HG02981 (cell line): ENCODE results near the gene PNP.

ENCODE experiments used
- ATAC-seq: cut with Tn5 transposase; IDR thresholded peaks from one replicate; pipeline ENCODE4 v1.9.1; 2021; ENCODE audit warnings: mild to moderate bottlenecking, moderate library complexity; ENCODE audit not compliant: unreplicated experiment

PNP gene

DNA sequence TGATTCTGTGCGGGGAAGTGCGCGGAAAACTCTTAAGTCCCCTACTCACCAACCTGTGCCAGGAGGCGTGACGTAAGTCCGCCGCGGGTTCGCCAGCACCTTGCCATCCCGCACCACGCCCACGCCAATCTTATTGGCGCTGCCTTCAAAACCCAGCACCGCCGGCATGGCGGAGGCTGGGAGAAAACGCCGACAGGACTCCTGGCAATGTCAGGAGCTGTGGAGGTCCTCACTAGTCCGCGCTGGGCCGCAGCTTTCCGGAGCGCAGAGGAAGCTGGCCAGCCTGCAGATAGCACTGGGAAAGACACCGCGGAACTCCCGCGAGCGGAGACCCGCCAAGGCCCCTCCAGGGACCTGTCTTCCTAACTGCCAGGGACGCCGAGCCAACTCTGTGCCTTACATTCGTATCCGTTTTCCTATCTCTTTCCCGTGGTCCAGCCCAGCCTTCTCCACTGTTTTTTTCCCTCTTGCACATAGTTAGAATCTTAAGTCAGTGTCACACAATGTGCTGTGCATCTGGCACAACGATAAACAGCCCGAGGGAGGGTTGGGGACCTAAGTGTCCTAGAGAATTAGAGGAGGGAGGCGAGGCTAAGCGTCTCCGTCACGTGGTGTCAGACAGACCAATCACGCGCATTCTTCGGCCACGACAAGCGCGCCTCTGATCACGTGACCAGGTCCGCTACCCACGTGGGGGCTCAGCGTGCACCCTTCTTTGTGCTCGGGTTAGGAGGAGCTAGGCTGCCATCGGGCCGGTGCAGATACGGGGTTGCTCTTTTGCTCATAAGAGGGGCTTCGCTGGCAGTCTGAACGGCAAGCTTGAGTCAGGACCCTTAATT, 14.5 kb upstream of the PNP start, which contains the start of the genes APEX1 and OSGEP:
TSS of gene APEX1 (plus strand) at position 711 of the 839 bp plus-strand sequence. CDS start 420 bp downstream, outside the sequence.
TSS of gene OSGEP (minus strand) at position 297 of the 839 bp plus-strand sequence. CDS start at position 168, 129 bp downstream.
- peak; percentile 85 for ATAC-seq

DNA sequence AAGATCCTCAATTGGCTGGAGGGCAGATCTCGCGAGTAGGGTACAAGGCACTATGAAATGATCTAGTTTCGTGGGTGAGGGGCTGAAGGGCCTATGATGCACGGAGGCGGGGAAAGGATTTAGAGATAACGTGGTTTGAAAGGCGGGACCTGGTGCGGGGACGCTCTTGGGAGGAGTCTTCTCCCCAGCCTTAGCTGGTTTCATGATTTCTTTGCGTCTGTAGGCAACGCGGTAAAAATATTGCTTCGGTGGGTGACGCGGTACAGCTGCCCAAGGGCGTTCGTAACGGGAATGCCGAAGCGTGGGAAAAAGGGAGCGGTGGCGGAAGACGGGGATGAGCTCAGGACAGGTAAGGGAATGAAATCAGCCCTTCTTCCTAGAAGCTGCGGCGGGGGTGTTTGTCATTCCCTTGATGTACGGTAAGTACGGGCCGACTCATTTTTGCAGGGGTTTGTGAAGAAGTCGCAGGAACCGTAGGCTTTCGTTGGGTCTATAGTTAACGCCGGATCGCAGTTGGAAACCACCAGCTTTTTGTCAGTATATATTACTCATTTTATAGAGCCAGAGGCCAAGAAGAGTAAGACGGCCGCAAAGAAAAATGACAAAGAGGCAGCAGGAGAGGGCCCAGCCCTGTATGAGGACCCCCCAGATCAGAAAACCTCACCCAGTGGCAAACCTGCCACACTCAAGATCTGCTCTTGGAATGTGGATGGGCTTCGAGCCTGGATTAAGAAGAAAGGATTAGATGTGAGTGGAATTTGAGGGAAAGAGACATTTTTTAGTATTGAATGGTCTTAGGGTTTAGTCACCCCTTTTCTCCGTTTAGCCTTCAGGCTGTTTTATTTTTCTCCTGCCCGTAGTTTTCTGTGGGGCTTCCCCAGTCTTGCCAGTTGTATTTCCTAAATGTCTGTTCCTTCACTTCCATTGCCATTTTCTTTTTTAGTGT, 13.6 kb upstream of the PNP start:
- peak; percentile 45 for ATAC-seq

DNA sequence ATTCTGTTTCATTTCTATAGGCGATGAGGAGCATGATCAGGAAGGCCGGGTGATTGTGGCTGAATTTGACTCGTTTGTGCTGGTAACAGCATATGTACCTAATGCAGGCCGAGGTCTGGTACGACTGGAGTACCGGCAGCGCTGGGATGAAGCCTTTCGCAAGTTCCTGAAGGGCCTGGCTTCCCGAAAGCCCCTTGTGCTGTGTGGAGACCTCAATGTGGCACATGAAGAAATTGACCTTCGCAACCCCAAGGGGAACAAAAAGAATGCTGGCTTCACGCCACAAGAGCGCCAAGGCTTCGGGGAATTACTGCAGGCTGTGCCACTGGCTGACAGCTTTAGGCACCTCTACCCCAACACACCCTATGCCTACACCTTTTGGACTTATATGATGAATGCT, 12.2 kb upstream of the PNP start:
- ATAC-seq, result no peak

DNA sequence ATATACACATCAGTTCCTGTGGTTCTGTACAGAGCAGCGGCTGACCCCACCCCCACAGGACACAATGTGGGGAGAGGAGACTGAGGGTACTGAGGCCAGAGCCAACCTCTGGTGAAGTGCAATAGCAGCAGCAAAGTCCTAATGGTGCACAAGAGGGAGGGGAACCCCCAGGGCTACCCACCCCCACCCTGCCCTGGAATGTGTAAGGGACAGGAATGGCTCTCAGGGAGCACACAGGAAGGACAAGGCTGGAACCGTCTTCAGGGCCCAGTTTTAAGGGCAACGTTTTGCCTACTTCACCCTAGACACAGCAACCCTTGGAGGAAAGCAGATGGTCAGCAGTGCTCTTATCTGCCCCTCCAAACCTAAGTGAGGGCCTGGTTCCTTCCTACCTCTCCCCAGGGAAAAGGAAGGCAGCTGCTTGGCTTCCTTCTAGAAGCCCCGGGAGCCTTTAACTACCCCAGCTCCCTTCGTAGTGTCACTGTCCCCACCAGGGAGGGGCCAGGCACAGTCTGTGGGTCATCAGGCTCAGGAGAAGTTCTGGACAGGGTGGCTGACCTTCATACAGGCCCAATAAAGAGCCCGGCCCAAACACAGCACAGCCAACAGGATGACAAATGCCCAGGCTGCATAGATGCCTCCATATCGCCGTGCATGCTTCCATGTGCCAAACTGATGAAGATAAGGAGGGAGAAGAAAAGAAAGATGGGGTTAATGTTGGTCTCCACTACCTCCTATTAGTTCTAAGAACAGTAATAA, 11.0 kb upstream of the PNP start:
- ATAC-seq, result no peak

DNA sequence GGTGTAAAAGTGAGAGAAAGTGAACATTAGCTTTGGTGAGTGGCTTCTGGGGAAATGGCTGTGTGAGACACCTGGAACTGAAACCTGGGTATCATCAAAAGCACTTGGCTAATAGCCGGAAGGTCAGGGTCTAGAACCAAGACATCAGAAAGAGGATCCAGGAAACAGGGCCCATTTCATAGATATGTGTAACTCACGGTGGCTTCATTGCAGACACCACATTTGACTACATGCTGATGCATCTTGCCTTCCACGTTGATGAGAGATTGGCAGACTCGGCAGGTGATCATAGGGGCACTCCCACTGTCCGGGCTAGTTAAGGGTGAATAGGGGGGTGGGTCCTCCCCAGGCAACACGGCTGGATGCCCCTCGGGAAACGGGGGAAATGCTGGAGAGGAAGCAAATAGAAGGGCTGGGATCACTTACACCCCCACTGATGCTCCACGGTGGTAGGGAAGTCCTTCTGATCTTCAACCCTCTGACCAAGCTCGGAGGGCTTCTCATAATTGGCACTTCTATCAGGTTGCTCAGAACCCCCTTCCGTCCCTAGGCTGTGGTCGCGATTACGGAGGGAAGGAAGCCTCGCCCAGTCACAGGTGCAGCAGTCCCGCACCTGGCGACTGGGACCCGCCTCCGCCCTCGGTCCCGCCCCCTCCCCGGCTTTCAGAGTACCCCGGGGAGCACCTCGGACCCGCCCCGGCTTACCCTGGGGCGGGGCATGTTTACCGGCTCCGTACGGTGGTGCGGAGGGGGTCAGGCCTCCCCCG, 8.6 kb upstream of the PNP start:
- ATAC-seq, result peak; percentile 15

DNA sequence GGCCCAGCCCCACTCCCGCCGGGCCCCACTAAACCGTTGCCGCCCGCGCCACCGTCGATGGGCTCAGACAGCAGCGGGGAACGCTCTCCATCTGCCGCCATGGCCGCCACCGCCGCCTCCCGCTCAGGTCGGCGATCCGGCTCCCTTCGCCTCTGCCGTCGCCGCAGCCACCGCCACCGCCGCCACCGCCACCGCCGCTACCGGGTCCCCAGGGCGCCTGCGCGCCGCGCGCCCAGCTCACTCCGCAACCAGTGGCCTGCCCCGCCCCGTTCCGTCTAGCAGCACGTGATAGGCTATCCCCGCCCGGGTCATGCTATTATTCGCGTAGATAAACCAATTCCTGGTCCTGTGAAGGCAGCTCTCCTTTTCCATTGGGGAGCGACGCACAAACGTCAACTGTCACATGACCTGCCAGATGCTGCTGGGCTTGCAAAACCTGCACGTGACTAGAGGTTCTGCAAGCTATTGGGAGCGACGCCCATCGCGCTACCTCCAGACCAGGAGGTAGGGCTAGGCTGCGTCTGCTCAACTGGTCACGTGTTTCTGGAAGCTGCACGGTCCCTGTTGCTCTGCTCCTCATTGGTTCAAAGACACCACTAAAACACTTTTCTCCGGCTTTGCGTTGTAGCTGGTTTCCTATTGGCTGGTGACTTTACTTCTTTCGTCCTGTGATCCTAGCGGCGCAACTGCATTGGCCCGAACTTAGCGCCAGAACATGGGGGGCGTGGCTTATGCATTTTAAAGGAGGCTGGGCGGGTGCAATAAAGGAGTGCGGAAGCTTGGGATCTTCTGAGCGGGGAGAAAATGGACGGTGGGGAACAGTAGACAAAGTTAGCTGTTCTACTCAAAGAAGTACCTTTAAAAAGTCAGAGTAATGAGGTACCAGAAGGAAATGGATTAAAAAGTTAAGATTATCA, 7.7 kb upstream of the PNP start, which contains the start of gene PIP4P1:
TSS of gene PIP4P1 (minus strand) at position 210 of the 917 bp plus-strand sequence. CDS start at position 101, 109 bp downstream.
- peak; percentile 91 for ATAC-seq

DNA sequence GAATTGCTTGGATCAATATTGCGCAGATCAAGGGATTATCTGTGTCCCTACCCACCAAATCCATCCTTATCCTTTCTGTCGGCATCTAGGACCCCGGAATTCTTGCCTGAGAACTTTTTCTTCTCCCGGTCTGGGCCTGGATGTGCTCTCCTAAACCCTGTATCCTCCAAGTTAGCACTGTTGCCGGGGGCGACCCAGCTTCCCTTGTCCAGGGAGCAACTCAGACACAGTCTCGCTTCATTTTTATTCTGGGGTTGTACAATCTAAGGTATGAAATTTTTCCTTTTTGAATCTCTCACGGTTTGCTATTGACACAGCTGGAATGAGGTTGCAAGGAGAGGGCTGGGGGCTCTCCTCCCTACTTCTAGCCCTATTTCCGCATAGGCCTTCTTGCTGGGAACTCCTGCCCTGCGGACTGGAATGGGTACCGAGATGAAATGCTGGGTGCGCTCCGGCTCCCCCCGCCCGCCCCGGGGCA, 403 bp upstream of the PNP start:
- ATAC-seq, result no peak

DNA sequence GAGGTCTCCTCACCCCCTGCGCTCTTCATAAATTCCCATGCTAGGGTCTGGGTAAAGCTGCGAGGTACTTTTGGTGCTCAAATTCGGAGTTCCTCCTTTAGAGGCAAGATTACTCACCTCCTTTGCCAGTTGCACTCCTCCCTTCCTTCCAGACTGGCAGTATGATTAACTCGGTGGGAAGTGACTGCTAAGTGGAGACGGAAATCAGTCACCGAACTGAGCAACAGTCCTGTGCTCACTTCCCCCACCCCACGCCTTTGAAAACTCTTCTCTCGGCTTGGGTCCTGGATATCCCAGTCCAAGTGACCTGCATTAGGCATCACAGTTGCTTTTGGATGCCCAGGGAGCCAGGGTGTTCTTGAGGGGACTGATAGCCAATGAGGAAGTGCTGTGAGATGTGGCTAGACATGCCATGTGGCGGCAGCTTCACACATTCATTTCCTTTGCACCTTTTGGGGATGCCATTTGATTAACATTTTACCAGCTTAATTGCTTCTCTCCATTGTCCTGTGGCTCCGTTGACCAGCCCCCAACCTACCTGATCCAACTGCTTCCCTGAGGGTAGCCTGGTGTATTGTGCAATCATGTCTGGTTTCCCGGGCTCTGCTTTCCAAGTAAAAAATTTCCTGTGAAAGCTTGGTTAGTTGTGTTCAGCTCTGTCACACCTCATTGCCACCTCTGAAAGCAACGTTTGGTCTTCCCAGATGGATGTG, 840 bp downstream of the PNP start:
- ATAC-seq, result peak; percentile 30

DNA sequence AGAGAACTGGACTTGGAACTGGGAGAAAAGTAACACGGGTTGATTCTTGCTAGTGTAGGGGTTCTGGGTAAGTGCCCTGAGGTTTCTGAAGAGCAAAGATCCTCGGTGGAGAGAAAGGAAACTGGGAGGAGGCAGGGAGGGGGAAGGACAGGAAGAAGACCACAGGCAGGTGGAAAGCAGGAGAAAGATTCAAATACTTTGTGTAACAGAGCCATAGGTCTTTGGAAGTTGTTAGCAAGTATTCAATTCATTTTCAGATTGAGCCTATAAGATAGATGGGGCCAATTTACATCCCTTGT, 1.3 kb downstream of the PNP start:
- no peak for ATAC-seq

DNA sequence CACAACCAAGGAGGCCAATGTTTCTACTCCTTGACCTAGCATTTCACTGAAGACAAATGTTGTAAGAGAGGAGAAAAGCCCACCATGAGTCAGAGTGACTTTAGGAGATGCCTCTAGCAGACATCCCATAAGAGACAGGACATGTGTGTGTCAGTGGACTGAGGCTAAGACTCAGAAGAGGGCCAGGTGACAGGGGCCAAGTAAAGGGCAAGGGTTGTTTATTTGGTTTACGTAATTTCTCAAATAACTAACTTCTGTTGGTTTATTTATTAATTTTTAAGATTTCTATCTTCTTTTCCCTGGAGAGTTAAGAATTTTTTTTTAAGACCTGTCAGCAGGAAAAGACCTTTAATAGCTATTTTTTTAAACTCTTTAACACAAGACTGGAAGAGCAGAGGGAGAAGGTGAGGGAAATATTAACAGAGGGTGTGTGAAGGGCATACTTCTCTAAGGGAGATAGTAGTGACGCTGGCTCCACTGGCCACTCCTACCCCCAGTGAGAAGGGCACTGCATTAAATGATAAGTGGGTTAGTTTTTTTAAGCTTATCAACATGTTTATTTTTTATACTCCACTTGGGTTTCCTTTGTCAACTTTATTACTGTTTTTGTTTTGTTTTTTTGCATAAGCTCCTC, 3.4 kb downstream of the PNP start:
- no peak for ATAC-seq

DNA sequence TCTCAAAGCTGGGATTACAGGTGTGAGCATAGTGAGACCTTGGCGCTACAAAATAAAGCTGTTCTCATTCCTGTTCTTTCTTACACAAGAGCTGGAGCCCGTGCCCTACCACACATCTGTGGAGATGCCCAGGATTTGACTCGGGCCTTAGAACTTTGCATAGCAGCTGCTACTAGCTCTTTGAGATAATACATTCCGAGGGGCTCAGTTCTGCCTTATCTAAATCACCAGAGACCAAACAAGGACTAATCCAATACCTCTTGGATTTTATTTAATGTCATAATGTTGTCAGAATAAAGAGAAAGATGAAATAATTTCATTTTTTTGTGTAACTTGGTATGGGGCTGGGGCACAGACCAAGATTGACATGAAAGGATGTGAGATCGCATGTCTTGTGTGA, 7.6 kb downstream of the PNP start:
- no peak for ATAC-seq

DNA sequence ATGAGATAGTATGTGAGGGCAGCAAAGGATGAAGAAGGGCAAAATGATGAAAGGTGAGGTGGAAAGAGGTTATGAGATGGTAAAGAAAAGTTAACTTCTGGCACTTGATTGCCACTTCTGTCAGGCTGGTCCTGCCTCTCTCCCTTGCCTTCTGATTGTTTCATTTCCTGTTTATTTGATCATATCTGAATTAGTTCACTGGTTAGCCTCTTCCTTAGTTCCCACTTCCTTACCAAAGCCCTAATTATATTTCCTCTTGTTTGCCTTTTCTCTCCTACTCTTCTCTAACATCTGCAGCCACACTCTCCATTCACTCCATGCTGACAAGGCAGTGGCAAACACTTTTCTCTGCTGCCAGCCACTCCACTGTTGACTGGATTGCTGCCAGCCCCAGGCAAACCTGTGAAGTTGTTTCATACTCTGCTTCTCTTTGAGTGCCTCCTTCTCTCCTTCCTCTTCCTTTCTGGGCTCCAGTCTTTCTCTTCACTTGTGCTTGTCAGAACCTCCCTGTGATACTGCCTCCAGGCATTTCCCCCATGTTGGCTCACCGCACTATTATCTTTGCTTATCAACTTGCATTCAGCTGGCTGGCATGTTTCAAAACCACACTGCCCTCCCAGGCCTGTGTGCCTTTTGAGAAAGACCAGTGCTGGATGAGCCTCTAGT, 8.1 kb downstream of the PNP start:
- ATAC-seq, result no peak

DNA sequence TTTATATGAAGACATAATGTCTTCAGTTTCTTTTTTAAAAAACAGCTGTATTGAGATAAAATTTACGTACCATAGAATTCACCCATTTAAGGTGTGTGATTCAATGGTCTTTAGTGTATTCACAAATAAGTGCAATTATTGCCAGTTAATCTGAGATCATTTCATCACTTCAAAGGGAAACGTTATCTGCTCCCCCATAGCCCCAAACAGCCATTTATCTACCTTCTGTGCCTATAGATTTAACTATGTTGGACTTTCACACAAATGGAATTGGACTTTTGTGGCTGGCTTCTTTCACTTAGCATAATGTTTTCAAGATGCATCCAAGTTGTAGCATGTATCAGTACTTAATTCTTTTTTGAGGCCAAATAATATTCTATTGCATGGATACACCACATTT, 9.7 kb downstream of the PNP start:
- ATAC-seq, result no peak

DNA sequence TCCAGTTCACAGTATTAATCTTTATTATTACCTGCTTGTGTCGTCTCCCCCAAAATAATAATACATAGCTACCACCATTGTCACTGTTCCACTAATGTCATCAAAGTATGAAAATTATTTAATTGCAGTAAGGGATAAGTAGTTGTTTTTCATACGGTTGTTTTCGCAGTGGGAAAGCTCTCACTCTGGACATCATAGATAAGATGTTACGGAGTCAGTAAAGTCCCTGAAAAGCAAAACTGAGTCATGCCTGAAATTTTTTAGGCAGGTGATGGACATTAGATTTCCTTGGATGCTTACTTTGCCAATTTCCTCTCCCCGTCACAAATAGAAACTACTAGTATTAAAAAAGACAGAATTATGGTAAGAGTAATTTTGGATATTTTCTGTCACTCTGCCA, 13.2 kb downstream of the PNP start:
- ATAC-seq, result no peak

DNA sequence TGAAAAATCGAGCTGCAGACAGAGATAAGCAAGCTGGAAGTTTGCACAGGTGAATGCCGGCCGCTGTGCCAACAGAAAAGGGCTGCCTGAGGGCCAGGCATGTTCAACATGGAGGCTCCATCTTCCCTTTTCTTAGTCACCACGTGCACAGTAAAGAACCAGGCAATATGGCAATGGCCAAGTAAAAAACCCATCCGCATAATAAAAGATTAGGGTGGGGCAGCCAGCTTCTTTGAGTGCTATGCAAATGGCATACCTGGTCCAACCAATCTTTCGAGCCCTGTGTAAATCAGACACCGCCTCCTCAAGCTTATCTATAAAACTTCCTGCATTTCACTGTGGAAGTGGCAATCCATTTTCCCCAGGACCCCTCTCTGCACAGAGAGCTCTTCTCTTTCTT, 16.7 kb downstream of the PNP start:
- no peak for ATAC-seq

DNA sequence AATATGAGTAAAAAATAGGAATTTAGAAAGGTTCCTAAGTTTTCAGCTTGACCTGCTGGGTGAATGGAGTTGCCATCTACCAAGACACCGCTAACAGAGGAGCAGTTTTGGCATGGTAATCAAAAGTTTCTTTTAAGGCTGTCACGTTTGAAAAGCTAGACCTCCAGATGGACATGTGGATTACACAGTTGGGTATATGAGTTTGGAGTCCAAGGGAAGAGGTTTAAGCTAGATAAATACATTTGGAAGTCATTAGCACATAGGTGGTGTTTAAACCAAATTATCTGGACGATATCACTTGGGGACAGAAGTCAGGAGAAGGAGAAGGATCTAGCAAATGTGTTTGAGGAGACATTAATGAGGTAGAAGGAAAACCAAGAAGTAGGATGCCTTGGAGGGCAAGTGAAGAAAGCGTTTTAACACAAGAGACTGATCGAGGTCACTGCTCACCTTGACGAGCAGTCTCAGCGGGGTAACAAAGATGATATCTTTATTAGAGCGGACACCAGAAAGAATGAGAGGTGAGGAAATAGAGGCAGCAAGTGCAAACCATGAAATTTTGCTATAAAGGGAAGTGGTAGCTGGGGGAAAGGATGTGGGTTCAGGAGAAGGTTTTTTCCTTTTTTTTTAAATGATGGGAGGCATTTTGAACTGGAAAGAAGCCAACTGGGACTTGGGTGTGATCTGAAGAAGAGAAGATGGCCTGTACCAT, 17.6 kb downstream of the PNP start:
- no peak for ATAC-seq

DNA sequence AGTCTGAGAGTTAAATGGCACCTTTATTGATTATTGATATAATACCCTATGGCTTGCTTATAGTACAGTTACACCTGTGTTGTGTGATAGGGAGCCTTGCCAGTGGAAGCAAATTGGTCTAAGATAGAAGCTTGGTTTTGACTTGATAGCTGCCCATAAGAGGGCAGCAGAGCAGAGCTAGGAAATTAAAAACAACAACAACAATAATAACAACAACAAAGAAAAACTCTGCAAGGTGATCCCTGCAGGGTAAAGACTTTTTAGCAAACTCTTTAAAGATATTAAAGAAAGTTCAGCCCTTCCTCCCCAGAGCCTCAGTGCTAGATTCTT, 18.2 kb downstream of the PNP start:
- no peak for ATAC-seq
